MCF 10A (cell line): Measurements from ENCODE around the gene CBLC. TPM values are rescaled to one million over a fixed set of nuclear protein-coding genes. Genes with fewer than 3 reads are reported as not detected.

Source experiments
- BruUV-seq: library from RNA; stranded (reverse); fragments of 400-500 nt; replicated peaks from 2 replicates; lab custom pipeline; 2021; lab: Mats Ljungman, UMichigan
- CTCF ChIA-PET: fragments of 300-600 bp; sonication (Branson Sonifier 250); formaldehyde crosslinking; extraction: SDS; loops from one replicate; lab custom pipeline; 2021; ENCODE audit warnings: antibody characterized with exemption, inconsistent platforms; lab: Yijun Ruan, JAX
- POLR2A ChIA-PET: fragments of 300-600, 350-650 bp; sonication (Branson Sonifier 250); formaldehyde crosslinking; extraction: SDS; loops from one replicate; lab custom pipeline; 2020; ENCODE audit warnings: antibody characterized with exemption, inconsistent platforms; lab: Yijun Ruan, JAX
- DNase-seq: peaks from one replicate; pipeline ENCODE4 v3.0.0-alpha.2; 2018; ENCODE audit not compliant: unreplicated experiment
- H3K27ac Mint-ChIP-seq: one replicate; pipeline ENCODE4 v1.8.0; 2022; ENCODE audit warnings: mild to moderate bottlenecking, low read depth, mixed read lengths; ENCODE audit not compliant: unreplicated experiment
- H3K27me3 Mint-ChIP-seq: one replicate; pipeline ENCODE4 v1.8.0; 2022; ENCODE audit warnings: mixed read lengths; ENCODE audit not compliant: insufficient read depth, unreplicated experiment
- H3K36me3 Mint-ChIP-seq: one replicate; pipeline ENCODE4 v1.8.0; 2022; ENCODE audit warnings: mild to moderate bottlenecking, moderate library complexity, mixed read lengths; ENCODE audit not compliant: insufficient read depth, unreplicated experiment
- H3K4me1 Mint-ChIP-seq: one replicate; pipeline ENCODE4 v1.8.0; 2022; ENCODE audit warnings: mixed read lengths; ENCODE audit not compliant: insufficient read depth, unreplicated experiment
- H3K4me3 Mint-ChIP-seq: one replicate; pipeline ENCODE4 v1.8.0; 2022; ENCODE audit warnings: mild to moderate bottlenecking, moderate library complexity, mixed read lengths; ENCODE audit not compliant: unreplicated experiment
- H3K9me3 Mint-ChIP-seq: one replicate; pipeline ENCODE4 v1.8.0; 2022; ENCODE audit warnings: mixed read lengths; ENCODE audit not compliant: unreplicated experiment
- intact Hi-C: fragments of 100-400 bp; cut with micrococcal nuclease; formaldehyde crosslinking; loops from 2 replicates; pipeline ENCODE4 v1.14.1; 2022
- total RNA-seq: library from RNA; stranded (reverse); gene quantifications from 2 replicates; pipeline ENCODE4 v1.2.3, GENCODE V29; 2022
- TF ChIP-seq, protein P1 (sequence below): fragments of 200-600 bp; IDR thresholded peaks from one replicate; pipeline ENCODE4 v1.8.0; 2022; ENCODE audit warnings: antibody characterized with exemption, mild to moderate bottlenecking; ENCODE audit not compliant: unreplicated experiment

Gene CBLC
- total RNA-seq, 1 experiment from 2014 or later, result 14.6 TPM

DNA sequence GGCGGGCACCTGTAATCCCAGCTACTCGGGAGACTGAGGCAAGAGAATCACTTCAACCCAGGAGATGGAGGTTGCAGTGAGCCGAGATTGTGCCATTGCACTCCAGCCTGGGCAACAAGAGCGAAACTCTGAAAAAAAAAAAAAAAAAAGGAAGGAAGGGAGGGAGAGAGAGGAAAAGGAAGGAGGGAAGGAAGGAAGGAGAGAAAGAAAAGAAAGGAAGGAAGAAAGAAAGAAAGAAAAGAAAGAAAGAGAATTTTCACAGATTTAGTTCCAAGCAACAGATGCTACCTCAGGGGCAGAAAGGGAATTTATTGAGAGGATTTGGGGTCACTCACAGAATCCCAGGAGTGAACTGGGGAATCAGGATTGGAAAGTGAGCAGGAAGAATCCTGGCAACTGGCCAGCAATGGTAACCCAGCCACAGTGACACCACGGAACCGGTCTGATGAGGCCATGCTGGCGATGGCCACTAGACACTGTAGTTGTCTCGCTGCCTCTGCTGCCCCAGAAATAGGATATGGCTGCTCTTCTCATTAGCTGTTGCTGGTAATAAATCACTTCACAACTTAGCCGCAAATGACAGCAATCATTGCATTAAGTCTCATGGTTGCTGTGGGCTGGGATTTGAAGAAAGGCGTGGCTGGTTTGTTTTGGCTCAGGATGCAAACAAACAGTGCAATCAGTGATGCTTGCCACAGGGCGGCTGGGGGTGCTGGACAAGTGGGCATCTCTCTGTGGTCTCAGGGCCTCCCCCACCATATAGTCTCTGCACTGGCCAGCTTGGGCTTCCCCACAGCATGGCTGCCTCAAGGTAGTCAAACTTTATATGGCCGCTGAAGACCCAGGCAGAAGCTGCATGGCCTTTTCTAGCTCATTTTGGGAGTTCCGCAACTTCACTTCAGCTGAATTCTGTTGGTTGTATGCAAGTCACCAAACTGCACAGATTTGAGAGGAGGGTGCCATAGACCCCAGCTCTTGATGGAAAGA, 26.0 kb downstream of the CBLC start:
- Mint-ChIP-seq H3K4me1 (peaks cover 14% of the 10 kb centered on the region), H3K27ac (no peak overlapping the region), H3K36me3 (peaks cover 10% of the 10 kb centered on the region), H3K27me3 (no peaks in the 10 kb centered on the region), H3K9me3 (no peaks in the 10 kb centered on the region), H3K4me3 (no peak overlapping the region)
- TF ChIP-seq, protein P1, sequence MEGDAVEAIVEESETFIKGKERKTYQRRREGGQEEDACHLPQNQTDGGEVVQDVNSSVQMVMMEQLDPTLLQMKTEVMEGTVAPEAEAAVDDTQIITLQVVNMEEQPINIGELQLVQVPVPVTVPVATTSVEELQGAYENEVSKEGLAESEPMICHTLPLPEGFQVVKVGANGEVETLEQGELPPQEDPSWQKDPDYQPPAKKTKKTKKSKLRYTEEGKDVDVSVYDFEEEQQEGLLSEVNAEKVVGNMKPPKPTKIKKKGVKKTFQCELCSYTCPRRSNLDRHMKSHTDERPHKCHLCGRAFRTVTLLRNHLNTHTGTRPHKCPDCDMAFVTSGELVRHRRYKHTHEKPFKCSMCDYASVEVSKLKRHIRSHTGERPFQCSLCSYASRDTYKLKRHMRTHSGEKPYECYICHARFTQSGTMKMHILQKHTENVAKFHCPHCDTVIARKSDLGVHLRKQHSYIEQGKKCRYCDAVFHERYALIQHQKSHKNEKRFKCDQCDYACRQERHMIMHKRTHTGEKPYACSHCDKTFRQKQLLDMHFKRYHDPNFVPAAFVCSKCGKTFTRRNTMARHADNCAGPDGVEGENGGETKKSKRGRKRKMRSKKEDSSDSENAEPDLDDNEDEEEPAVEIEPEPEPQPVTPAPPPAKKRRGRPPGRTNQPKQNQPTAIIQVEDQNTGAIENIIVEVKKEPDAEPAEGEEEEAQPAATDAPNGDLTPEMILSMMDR, result no peak
- no peak for DNase-seq
- CTCF ChIA-PET, result interaction anchor here (0.5 to 1.7 kb wide), 8 partner anchors 19 to 233 kb away, joined by 3 to 10 read pairs (median 4); partner anchors contain the start of gene NECTIN2
- intact Hi-C loops, result no loop called here
- POLR2A ChIA-PET, result no interaction called here
- BruUV-seq, result no TSS peak

DNA sequence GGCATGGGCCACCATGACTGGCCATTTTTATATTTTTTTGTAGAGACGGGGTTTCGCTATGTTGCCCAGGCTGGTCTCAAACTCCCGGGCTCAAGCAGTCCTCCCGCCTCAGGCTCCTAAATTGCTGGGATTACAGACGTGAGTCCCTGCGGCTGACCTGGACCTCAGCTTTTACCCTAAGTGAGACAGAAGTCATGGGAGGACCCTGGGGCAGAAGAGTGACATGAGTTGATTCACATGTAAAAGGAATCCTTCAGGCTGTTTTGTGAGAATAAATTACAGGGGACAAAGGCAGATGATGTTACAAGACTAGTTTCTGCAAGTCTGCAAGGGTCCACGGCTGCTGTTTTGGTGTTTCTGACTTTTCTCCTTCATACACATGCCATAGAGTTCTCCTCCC, 28.6 kb downstream of the CBLC start:
- no peak overlapping the region for H3K27ac Mint-ChIP-seq
- H3K36me3 Mint-ChIP-seq, result peaks cover 10% of the 10 kb centered on the region
- no peak for DNase-seq

DNA sequence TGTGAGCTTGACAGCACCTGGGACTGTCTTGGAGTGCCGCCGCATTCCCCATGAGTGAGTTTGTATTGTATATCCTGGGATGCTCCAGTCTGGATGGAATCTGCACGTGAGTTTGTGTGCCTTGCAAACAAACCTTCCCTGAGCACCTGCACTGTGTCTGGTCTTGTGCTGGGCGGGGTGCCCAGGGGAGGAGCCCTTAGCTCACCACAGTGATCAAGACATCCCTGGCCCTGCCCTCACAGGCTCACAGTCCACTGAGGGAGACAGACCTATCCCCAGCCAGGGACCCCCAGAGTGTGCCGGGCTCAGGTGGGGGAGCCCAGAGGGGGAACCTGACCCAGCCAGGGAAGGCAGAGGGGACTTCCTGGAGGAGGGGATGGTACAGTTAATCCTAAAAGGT, 29.5 kb downstream of the CBLC start:
- Mint-ChIP-seq H3K27me3 (no peaks in the 10 kb centered on the region), H3K27ac (no peak overlapping the region), H3K4me3 (no peak overlapping the region), H3K36me3 (peaks cover 10% of the 10 kb centered on the region), H3K4me1 (peaks cover 17% of the 10 kb centered on the region), H3K9me3 (no peaks in the 10 kb centered on the region)
- TF ChIP-seq, protein P1, result no peak
- no TSS peak for BruUV-seq
- ChIA-PET CTCF (interaction anchor here (0.5 to 2.3 kb wide), 16 partner anchors 9 to 130 kb away, joined by 3 to 10 read pairs (median 6); partner anchors contain the start of gene NECTIN2), POLR2A (interaction anchor here (0.6 to 1.5 kb wide), 4 partner anchors 39 to 285 kb away, joined by 4 to 8 read pairs (median 6); partner anchors contain the start of gene NECTIN2)
- peak; percentile 78 for DNase-seq
- intact Hi-C loops, result no loop called here

More for the DNA sequence above, 28.6 kb downstream of the CBLC start:
- H3K9me3 Mint-ChIP-seq, result no peaks in the 10 kb centered on the region
- TF ChIP-seq, protein P1, result no peak
- no TSS peak for BruUV-seq
- H3K4me3 Mint-ChIP-seq, result no peak overlapping the region
- intact Hi-C loops, result no loop called here
- ChIA-PET POLR2A (interaction anchor here (0.6 to 1.5 kb wide), 2 partner anchors 40 to 56 kb away, joined by 3 to 8 read pairs; partner anchors contain the start of gene NECTIN2), CTCF (interaction anchor here (0.9 to 2.3 kb wide), 10 partner anchors 8 to 118 kb away, joined by 3 to 10 read pairs (median 7); partner anchors contain the start of gene NECTIN2)
- no peaks in the 10 kb centered on the region for H3K27me3 Mint-ChIP-seq
- peaks cover 17% of the 10 kb centered on the region for H3K4me1 Mint-ChIP-seq
